Upper lobe of right lung (tissue), 1 donor: ENCODE measurements around the gene ALPG. TPM values are rescaled to one million over a fixed set of nuclear protein-coding genes. Genes with fewer than 3 reads are reported as not detected.
"Not testable (repeated sequence)": the region's sequence is repeated elsewhere in the genome, so short reads cannot be mapped to it uniquely, and the experiment has no call there.

ENCODE experiments used
- ATAC-seq: fragments of 200-7000 bp; cut with Tn5 transposase; one replicate; pipeline ENCODE4 v1.9.1; 2020; ENCODE audit warnings: mild to moderate bottlenecking, moderate library complexity
- DNase-seq: peaks from one replicate; pipeline ENCODE4 v3.0.0-alpha.2; 2020
- H3K27ac ChIP-seq: fragments of 200-600 bp; one replicate; pipeline ENCODE4 v1.8.0; 2022
- H3K27me3 ChIP-seq: fragments of 200-600 bp; one replicate; pipeline ENCODE4 v1.8.0; 2022; ENCODE audit warnings: mild to moderate bottlenecking
- H3K36me3 ChIP-seq: fragments of 200-600 bp; one replicate; pipeline ENCODE4 v1.8.0; 2022
- H3K4me1 ChIP-seq: fragments of 200-600 bp; one replicate; pipeline ENCODE4 v1.8.0; 2022
- H3K4me3 ChIP-seq: fragments of 200-600 bp; one replicate; pipeline ENCODE4 v1.8.0; 2022; ENCODE audit warnings: mild to moderate bottlenecking
- H3K9me3 ChIP-seq: fragments of 200-600 bp; one replicate; pipeline ENCODE4 v1.8.0; 2022
- intact Hi-C: fragments of 100-400 bp; cut with DNase I; formaldehyde crosslinking; loops from one replicate; pipeline ENCODE4 v1.11.0; 2022
- total RNA-seq: library from RNA; stranded (reverse); fragmentation: NEBNext Ultra II Directional; extraction: Animal tissue kit (Norgen Biotek cat#: 25700); gene quantifications from one replicate; pipeline ENCODE4 v1.2.1, GENCODE V29; 2021
- TF ChIP-seq, protein P1 (sequence below): fragments of 200-600 bp; IDR thresholded peaks from one replicate; pipeline ENCODE4 v1.8.0; 2022; ENCODE audit warnings: antibody characterized with exemption
- donor health status: DM: no; HTN: yes; CAD: no; lungs with severe emphysema.

ALPG gene
- total RNA-seq, 1 donor from 2014 or later = 0.49 TPM

- Histone ChIP-seq H3K9me3 (no peaks in the 10 kb centered on the region), H3K4me1 (no peaks in the 10 kb centered on the region), H3K36me3 (no peaks in the 10 kb centered on the region), H3K27me3 (peaks cover 7% of the 10 kb centered on the region), H3K27ac (no peak overlapping the region), H3K4me3 (no peak overlapping the region)
- ATAC-seq = no peak
- DNase-seq = no peak
- intact Hi-C loops = no loop called here
- TF ChIP-seq, protein P1, sequence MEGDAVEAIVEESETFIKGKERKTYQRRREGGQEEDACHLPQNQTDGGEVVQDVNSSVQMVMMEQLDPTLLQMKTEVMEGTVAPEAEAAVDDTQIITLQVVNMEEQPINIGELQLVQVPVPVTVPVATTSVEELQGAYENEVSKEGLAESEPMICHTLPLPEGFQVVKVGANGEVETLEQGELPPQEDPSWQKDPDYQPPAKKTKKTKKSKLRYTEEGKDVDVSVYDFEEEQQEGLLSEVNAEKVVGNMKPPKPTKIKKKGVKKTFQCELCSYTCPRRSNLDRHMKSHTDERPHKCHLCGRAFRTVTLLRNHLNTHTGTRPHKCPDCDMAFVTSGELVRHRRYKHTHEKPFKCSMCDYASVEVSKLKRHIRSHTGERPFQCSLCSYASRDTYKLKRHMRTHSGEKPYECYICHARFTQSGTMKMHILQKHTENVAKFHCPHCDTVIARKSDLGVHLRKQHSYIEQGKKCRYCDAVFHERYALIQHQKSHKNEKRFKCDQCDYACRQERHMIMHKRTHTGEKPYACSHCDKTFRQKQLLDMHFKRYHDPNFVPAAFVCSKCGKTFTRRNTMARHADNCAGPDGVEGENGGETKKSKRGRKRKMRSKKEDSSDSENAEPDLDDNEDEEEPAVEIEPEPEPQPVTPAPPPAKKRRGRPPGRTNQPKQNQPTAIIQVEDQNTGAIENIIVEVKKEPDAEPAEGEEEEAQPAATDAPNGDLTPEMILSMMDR = no peak
Measured at GRCh38 chr2:232377319-232377718, 29.3 kb upstream of the ALPG start.

- TF ChIP-seq, protein P1 = no peak
- Histone ChIP-seq H3K9me3 (no peaks in the 10 kb centered on the region), H3K27me3 (peaks cover 15% of the 10 kb centered on the region), H3K27ac (no peak overlapping the region), H3K4me1 (no peaks in the 10 kb centered on the region), H3K36me3 (no peaks in the 10 kb centered on the region), H3K4me3 (no peak overlapping the region)
- intact Hi-C loops = no loop called here
- ATAC-seq (peak; percentile 56), DNase-seq (peak; percentile 65)
Measured at GRCh38 chr2:232377841-232378734, 28.6 kb upstream of the ALPG start.

GRCh38 chr2:232378735-232379151, 27.9 kb upstream of the ALPG start, which contains the start of gene ALPP:
Gene ALPP (plus strand): TSS chr2:232378751. CDS start chr2:232378803, 52 bp downstream.
- intact Hi-C loops, H3K4me3 ChIP-seq, H3K4me1 ChIP-seq, H3K36me3 ChIP-seq, ATAC-seq, H3K27ac ChIP-seq, H3K9me3 ChIP-seq: not testable (repeated sequence)
- H3K27me3 ChIP-seq = peaks cover 18% of the 10 kb centered on the region
- DNase-seq = peak; percentile 55

- H3K4me3 ChIP-seq, H3K27ac ChIP-seq, H3K4me1 ChIP-seq, H3K36me3 ChIP-seq, H3K9me3 ChIP-seq, ATAC-seq, intact Hi-C loops: not testable (repeated sequence)
- H3K27me3 ChIP-seq = peaks cover 18% of the 10 kb centered on the region
- DNase-seq = peak; percentile 55
Measured at GRCh38 chr2:232379610-232380590, 26.7 kb upstream of the ALPG start.

DNA sequence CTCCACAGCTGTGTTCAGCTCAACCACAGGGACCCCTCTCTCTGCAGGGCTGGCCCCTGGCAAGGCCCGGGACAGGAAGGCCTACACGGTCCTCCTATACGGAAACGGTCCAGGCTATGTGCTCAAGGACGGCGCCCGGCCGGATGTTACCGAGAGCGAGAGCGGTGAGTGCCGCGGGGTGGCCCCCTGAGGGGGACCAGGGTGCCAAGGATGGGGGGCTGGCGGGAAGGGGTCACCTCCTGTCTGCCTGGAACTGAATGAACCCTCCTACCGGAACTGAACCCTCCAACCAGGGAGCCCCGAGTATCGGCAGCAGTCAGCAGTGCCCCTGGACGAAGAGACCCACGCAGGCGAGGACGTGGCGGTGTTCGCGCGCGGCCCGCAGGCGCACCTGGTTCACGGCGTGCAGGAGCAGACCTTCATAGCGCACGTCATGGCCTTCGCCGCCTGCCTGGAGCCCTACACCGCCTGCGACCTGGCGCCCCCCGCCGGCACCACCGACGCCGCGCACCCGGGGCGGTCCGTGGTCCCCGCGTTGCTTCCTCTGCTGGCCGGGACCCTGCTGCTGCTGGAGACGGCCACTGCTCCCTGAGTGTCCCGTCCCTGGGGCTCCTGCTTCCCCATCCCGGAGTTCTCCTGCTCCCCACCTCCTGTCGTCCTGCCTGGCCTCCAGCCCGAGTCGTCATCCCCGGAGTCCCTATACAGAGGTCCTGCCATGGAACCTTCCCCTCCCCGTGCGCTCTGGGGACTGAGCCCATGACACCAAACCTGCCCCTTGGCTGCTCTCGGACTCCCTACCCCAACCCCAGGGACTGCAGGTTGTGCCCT, 25.2 kb upstream of the ALPG start:
- peaks cover 31% of the 10 kb centered on the region for H3K27me3 ChIP-seq
- H3K9me3 ChIP-seq, intact Hi-C loops, H3K4me1 ChIP-seq, H3K27ac ChIP-seq, H3K36me3 ChIP-seq, H3K4me3 ChIP-seq, DNase-seq: not testable (repeated sequence)
- ATAC-seq = peak; percentile 42

DNA sequence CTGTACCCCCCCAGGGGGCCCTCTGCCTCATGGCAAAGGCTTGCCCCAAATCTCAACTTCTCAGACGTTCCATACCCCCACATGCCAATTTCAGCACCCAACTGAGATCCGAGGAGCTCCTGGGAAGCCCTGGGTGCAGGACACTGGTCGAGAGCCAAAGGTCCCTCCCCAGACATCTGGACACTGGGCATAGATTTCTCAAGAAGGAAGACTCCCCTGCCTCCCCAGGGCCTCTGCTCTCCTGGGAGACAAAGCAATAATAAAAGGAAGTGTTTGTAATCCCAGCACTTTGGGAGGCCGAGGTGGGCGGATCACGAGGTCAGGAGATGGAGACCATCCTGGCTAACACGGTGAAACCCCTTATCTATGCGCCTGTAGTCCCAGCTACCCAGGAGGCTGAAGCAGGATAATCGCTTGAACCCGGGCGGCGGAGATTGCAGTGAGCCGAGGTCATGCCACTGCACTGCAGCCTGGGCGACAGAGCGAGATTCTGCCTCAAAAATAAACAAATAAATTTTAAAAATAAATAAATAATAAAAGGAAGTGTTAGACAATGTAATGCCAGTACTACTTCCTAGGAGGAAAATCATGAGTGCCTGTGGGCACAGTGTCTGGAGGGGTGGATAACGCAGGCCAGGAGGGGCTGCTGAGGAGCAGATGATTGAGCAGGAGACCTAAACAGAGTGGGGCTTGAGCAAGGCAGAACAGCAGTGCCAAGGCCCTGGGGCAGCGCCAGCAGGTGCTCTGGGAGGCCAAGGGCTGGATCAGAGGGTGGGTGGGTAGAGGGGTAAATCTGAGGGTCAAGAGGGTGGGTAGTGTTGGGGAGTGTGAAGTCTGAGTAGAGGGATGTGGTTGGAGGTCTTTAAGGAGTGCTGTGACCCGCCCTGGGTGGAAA, 24.1 kb upstream of the ALPG start:
- H3K27ac ChIP-seq = no peak overlapping the region
- intact Hi-C loops = no loop called here
- no peak overlapping the region for H3K4me3 ChIP-seq
- H3K9me3 ChIP-seq = no peaks in the 10 kb centered on the region
- no peaks in the 10 kb centered on the region for H3K4me1 ChIP-seq
- TF ChIP-seq, protein P1 = no peak
- H3K36me3 ChIP-seq = no peaks in the 10 kb centered on the region
- H3K27me3 ChIP-seq = peaks cover 42% of the 10 kb centered on the region
- ATAC-seq (no peak), DNase-seq (peak; percentile 45)
